NCI-H128 (cell line): Measurements from ENCODE around the gene GMDS.
"Not testable (repeated sequence)": the region's sequence is repeated elsewhere in the genome, so short reads cannot be mapped to it uniquely, and the experiment has no call there.

Experiments
- DNase-seq: peaks from one replicate; lab custom pipeline; 2025; ENCODE audit not compliant: unreplicated experiment; lab: John Stamatoyannopoulos, UW

The GMDS gene

DNA sequence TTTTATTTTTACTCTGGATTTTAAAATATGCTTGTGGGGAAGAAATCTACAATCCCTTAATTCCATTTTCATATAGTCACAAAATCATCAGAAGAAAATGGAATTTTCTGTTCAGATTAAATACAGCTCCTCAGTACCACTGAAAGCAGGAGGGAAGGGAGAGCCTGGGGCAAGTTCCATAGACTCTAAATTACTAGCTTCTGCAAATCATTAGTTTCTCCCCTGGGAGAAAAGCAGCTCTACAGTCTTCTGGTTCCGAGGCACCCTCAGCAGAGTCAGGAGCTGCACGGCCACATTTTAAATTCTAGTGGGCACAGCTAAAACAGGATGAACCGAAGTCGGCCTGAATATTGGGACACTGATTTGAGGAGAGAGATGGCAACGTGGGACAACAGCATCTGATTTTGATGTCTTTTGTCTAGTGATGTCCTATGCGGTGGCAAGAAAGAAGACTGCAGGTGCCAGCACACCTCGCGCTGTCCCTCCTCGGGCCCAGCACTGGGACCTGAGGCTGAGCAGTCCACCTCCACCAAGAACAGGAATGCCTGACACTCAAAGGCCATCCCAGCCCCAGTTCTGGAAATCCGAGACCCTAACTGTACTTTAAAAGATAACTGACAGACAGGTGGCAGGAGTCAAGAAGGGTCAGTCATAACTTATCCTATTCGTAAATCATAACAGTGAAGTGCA, 545.0 kb downstream of the GMDS start:
- no peak for DNase-seq

GRCh38 chr6:1698527-1698926, 546.9 kb downstream of the GMDS start:
- no peak for DNase-seq

GRCh38 chr6:1697688-1698351, 547.6 kb downstream of the GMDS start:
- DNase-seq, result no peak

GRCh38 chr6:1696463-1696850, 548.9 kb downstream of the GMDS start:
- no peak for DNase-seq

GRCh38 chr6:1695546-1696462, 549.6 kb downstream of the GMDS start:
- no peak for DNase-seq

GRCh38 chr6:1691828-1692227, 553.6 kb downstream of the GMDS start:
- not testable (repeated sequence) for DNase-seq

DNA sequence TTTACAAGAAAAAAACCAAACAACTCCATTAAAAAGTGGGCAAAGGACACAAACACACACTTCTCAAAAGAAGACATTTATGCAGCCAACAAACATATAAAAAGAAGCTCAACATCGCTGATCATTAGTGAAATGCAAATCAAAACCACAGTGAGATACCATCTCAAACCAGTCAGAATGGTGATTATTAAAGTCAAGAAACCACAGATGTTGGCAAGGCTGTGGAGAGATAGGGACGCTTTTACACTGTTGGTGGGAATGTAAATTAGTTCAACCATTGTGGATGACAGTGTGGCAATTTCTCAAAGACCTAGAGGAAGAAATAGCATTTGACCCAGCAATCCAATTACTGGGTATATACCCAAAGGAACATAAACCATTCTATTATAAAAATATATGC, 554.7 kb downstream of the GMDS start:
- DNase-seq, result not testable (repeated sequence)

DNA sequence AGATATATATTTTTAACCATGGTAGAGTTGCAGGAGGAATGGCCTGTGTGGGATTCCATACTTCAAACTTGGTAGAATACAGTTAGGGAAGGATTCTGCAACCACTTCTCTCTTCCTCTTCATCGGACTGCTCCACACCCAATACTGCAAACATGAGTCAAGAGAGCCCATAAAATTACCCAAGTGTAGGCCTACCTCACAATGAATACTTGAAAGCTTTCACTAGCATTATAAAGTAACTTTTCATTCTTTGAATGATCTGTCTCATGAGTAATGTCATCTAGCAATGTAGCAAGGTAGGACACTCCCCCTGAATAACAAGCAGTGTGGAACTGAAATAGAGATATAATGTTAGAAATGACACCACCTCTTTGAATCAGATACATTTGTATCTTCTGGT, 556.3 kb downstream of the GMDS start:
- no peak for DNase-seq

DNA sequence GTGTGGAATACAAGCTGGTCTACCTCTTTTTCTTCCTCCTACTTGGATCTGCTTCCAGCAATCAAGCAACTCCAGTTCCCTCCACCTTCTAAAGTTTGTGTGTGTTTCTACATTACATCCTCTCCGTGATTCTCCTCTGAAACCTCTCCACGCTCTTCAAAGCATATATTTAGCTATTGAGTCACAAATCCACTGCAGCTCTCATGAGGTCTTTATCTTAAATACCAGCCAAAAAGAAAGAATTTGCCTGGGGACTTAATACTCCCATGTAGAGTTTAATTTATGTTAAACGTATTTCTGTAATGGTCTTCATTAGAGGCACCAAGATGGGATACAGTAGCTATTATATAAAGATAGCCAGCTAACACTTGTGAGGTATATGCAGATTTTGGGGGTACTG, 557.0 kb downstream of the GMDS start:
- DNase-seq, result no peak

DNA sequence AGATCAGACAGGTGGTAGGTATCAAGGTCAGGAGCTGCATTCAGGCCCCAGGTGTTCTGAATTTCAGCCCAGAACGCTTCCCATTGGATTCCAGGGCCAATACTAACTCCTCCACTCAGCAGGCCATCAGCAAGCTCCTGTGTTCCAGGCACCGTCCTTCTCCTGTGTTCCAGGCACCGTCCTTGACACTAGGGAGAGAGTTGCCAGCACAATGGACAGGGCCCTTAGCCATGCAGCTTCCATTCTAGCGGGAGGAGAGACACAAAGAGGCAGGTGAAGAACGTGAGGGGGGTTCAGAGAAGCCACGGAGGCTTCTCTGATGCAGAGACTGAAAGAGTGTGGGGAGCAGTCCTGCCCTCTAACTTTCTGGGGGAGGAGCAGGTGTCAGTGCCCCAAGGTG, 558.0 kb downstream of the GMDS start:
- no peak for DNase-seq

- peak; percentile 30 for DNase-seq
These were observed 559.0 kb downstream of the GMDS start for GRCh38 chr6:1686117-1687098.

GRCh38 chr6:1679688-1680068, 565.7 kb downstream of the GMDS start:
- DNase-seq, result no peak

DNA sequence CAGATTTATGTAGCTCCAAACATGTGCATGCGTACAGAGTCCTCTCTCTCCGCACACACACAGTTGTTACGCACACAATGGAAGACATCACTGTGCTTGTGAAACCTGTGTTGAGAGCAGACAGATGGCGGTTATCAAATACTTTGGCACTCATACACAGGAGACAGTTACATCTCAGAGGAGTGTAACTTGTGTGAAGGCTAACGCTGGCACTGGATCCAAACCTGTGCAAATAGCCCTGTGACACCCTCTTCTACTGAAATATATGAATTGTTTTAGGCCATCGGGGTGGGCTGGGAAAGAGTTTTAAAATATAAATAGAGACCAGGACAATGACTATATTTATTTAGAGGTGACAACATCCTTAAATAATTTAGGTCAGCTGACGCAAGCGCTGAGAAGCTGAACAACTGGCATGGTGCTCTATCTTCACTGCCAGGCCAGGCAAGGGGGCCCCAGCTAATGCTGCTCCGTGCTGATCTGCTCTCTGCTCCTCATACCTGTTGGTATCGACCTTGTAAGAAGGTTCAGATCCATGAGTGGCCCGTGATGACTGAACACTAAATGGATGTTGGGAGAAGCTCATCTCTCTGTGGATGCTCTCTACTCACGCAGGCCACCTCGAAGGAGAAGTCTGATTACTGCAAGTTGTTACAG, 566.2 kb downstream of the GMDS start:
- DNase-seq, result no peak

DNA sequence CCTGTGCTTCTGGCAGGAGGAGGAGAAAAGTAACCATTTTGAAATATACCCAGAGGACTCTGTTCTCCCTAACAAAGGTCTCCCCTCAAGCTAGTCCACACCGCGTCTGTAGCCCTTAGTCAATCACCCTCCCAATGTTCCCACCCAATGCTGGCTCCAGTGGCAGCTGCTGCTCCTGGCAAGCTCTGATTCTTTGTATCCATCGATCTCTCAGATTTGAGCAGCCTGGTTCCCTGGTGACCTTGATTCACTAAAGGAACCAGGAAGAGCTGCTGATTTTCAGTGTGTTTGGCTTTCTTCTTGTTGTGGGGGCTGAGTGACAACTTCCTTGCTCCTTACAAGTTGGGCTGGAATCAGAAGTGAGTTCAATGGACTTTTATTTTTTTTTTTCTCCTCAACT, 567.2 kb downstream of the GMDS start:
- no peak for DNase-seq

GRCh38 chr6:1672379-1672778, 573.0 kb downstream of the GMDS start:
- no peak for DNase-seq

GRCh38 chr6:1670711-1671462, 574.5 kb downstream of the GMDS start:
- no peak for DNase-seq

GRCh38 chr6:1669996-1670395, 575.4 kb downstream of the GMDS start:
- DNase-seq, result no peak

- not testable (repeated sequence) for DNase-seq
These were observed 576.9 kb downstream of the GMDS start for GRCh38 chr6:1668456-1668855.

DNA sequence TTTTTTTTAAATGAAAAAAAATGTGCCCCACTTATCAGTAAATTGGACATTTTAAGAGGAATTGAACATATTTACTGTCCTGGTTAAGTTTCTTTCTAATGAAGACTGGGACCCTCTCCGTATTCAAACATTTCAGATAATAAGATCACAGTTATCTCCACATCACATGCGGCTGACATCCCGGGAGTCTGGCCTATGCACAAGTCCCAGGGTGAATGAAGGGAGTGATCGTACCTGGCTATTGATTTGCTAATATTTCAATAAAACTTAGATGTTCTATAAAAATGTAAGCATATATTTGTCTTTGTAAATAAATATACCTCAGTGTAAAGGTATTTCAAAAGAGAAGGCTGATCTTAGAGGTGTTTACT, 577.6 kb downstream of the GMDS start:
- DNase-seq, result no peak
